Femur (tissue), 1 donor: Measurements from ENCODE around the gene SYNDIG1L.
A peak's percentile ranks its signal among the peaks of the same experiment; 100 is the strongest.

ENCODE experiments used
- DNase-seq: peaks from one replicate; pipeline ENCODE4 v3.0.0-alpha.2; 2017

Gene SYNDIG1L

GRCh38 chr14:74429221-74429691 lies 3.2 kb upstream of the SYNDIG1L start:
- DNase-seq = no peak

- DNase-seq = no peak
These were observed 1.6 kb upstream of the SYNDIG1L start for GRCh38 chr14:74427651-74428050.

- peak; percentile 53 for DNase-seq
These were observed 347 bp downstream of the SYNDIG1L start for GRCh38 chr14:74425525-74426201.

GRCh38 chr14:74424606-74425005 lies 1.4 kb downstream of the SYNDIG1L start:
- DNase-seq = no peak

- no peak for DNase-seq
These were observed 2.8 kb downstream of the SYNDIG1L start for GRCh38 chr14:74423246-74423645.

GRCh38 chr14:74421981-74422380 lies 4.0 kb downstream of the SYNDIG1L start:
- no peak for DNase-seq

- no peak for DNase-seq
These were observed 6.9 kb downstream of the SYNDIG1L start for GRCh38 chr14:74419086-74419485.

GRCh38 chr14:74418031-74418430 lies 8.0 kb downstream of the SYNDIG1L start:
- no peak for DNase-seq

- no peak for DNase-seq
These were observed 8.4 kb downstream of the SYNDIG1L start for GRCh38 chr14:74417611-74418010.

- no peak for DNase-seq
These were observed 8.8 kb downstream of the SYNDIG1L start for GRCh38 chr14:74417201-74417600.

GRCh38 chr14:74415115-74415437 lies 10.9 kb downstream of the SYNDIG1L start:
- no peak for DNase-seq

- DNase-seq = no peak
These were observed 11.5 kb downstream of the SYNDIG1L start for GRCh38 chr14:74414403-74415114.

GRCh38 chr14:74413627-74414026 lies 12.4 kb downstream of the SYNDIG1L start:
- DNase-seq = no peak

- no peak for DNase-seq
These were observed 13.3 kb downstream of the SYNDIG1L start for GRCh38 chr14:74412753-74413152.

- no peak for DNase-seq
These were observed 14.3 kb downstream of the SYNDIG1L start for GRCh38 chr14:74411671-74412070.

- no peak for DNase-seq
These were observed 16.6 kb downstream of the SYNDIG1L start for GRCh38 chr14:74409441-74409840.

- no peak for DNase-seq
These were observed 17.1 kb downstream of the SYNDIG1L start for GRCh38 chr14:74408870-74409269.

- no peak for DNase-seq
These were observed 18.2 kb downstream of the SYNDIG1L start for GRCh38 chr14:74407801-74408154.

GRCh38 chr14:74407021-74407800 lies 18.8 kb downstream of the SYNDIG1L start:
- DNase-seq = no peak

GRCh38 chr14:74405663-74406062 lies 20.3 kb downstream of the SYNDIG1L start:
- DNase-seq = no peak

- no peak for DNase-seq
These were observed 21.6 kb downstream of the SYNDIG1L start for GRCh38 chr14:74404435-74404834.

- no peak for DNase-seq
These were observed 22.2 kb downstream of the SYNDIG1L start for GRCh38 chr14:74403619-74404417.
